Measurements from ENCODE around the gene UBE3A. TPM values are rescaled to one million over a fixed set of nuclear protein-coding genes. Genes with fewer than 3 reads are reported as not detected.
"Not testable (repeated sequence)": the region's sequence is repeated elsewhere in the genome, so short reads cannot be mapped to it uniquely, and the experiment has no call there.

The UBE3A gene
- polyA plus RNA-seq, 6 donors from 2014 or later: 118 to 176 (median 127) TPM

DNA sequence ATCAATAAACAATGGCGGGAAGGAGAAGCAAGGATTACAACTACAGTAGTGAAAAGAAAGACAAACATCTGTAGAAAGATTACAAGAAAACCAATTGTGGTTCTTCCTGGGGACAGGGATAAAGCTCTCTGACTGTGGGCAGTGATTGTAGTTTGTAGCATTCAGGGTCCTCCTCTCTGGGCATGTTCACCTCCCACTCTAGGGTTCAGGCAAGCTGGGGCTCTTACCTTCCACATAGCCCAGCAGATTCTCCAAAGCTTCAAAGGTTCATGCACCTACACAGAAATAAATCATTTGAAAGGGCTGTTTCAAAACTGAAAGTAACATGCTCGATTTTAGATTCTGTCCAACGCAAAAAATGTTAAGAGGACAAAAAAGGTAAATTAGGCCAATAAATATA, 17.4 kb upstream of the UBE3A start:
- H3K36me3 Mint-ChIP-seq: no peaks in the 10 kb centered on the region
- DNase-seq (no peak), ATAC-seq (ENCODE audit: low read depth in 2 of 2) (no peak)
- H3K4me3 Mint-ChIP-seq: no peak overlapping the region
- no peak overlapping the region for H3K27ac Mint-ChIP-seq
- peaks cover 0 to 30% (median 5%) of the 10 kb centered on the region in 7 donors for H3K9me3 Mint-ChIP-seq
- H3K4me1 Mint-ChIP-seq: no peaks in the 10 kb centered on the region
- peaks cover 0 to 3% (median 0%) of the 10 kb centered on the region in 3 donors for H3K27me3 Mint-ChIP-seq

DNA sequence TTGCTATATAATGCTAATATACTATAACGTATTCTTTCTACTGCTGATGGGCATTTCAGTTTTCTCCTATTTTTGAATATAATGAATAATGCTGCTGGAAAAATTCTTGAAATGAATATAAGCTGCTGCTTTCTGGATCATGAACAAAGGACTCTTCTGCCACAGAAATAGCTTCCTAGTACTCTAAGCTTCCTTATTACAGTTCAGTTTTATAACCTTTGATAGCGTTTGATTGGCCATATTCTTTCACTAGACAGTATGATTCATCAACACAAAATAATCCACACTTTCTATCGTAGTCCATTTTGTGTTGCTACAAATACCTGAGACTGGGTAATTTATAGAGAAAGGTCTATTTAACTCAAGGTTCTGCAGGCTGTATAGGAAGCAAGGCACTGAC, 16.4 kb upstream of the UBE3A start:
- Mint-ChIP-seq H3K36me3 (no peaks in the 10 kb centered on the region), H3K4me3 (no peak overlapping the region), H3K27ac (peak overlapping the region in 1 of 6 donors; percentile 27), H3K4me1 (no peaks in the 10 kb centered on the region), H3K27me3 (peaks cover 0 to 4% (median 0%) of the 10 kb centered on the region in 3 donors), H3K9me3 (peaks cover 0 to 40% (median 9%) of the 10 kb centered on the region in 7 donors)
- DNase-seq (no peak), ATAC-seq (ENCODE audit: low read depth in 2 of 2) (no peak)

DNA sequence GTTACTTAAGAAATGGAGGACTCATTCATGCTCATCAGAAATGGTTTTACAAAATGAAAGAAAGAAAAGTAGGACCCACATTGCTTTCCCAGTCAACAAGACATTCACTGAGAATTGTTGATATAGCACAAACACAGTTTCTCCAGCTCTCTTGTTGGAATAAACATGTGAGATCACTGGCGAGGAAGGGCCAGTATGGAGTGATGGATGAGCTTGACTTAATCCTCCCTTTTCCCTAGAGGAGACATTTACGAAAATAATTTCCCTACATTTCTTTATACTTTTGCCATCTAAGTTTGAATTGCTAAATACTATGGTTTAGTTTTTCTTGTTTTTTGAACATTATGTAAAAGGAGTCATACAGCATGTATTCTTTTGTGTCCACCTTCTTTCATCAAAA, 15.9 kb upstream of the UBE3A start:
- H3K4me1 Mint-ChIP-seq: no peaks in the 10 kb centered on the region
- DNase-seq (no peak), ATAC-seq (ENCODE audit: low read depth in 2 of 2) (no peak)
- peaks cover 0 to 45% (median 9%) of the 10 kb centered on the region in 7 donors for H3K9me3 Mint-ChIP-seq
- peaks cover 0 to 4% of the 10 kb centered on the region in 2 donors for H3K36me3 Mint-ChIP-seq
- H3K27me3 Mint-ChIP-seq: peaks cover 0 to 4% (median 0%) of the 10 kb centered on the region in 3 donors
- no peak overlapping the region for H3K4me3 Mint-ChIP-seq
- H3K27ac Mint-ChIP-seq: no peak overlapping the region

DNA sequence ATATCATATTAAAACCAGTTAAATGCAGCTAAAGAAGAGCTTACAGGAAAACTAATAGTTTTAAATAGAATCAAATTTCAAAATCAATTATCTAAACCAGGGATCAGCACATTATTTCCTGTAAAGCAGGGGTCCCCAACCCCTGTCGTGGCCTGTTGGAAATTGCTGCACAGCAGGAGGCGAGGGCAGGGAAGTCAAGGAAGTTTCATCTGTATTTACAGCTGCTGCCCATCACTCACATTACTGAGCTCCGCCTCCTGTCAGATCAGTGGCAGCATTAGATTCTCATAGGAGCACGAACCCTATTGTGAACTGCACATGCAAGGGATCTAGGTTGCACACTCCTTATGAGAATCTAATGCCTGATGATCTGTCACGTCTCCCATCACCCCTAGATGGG, 14.4 kb upstream of the UBE3A start:
- not testable (repeated sequence) for H3K27me3 Mint-ChIP-seq

DNA sequence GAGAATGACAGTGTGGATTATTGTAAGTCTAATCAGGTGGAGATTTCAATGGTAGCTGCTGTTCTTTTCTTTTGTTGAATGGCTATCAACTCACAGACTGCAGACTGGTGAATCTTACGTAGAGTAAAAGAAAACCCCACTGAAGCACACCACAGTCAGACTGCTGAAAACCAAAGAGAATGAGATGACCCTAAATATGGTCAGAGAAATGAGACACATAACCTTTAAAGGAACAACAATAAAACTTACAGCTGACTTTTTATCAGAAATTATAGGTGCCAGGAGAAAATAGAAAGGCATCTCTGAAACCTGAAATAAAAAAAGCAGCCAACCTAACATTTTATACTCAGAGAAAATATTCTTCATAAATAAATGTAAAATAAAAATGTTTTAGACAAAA, 12.7 kb upstream of the UBE3A start:
- H3K9me3 Mint-ChIP-seq: peaks cover 0 to 37% (median 11%) of the 10 kb centered on the region in 7 donors
- H3K4me3 Mint-ChIP-seq: no peak overlapping the region
- peaks cover 0 to 4% of the 10 kb centered on the region in 2 donors for H3K36me3 Mint-ChIP-seq
- peaks cover 6 to 9% (median 8%) of the 10 kb centered on the region in 3 donors for H3K27me3 Mint-ChIP-seq
- H3K27ac Mint-ChIP-seq: no peak overlapping the region
- no peak for ATAC-seq (ENCODE audit: low read depth in 2 of 2)
- H3K4me1 Mint-ChIP-seq: no peaks in the 10 kb centered on the region
- no peak for DNase-seq

More for the DNA sequence above, 14.4 kb upstream of the UBE3A start:
- H3K9me3 Mint-ChIP-seq: peaks cover 0 to 46% (median 9%) of the 10 kb centered on the region in 7 donors
- not testable (repeated sequence) for H3K27ac Mint-ChIP-seq; H3K4me1 Mint-ChIP-seq; DNase-seq; ATAC-seq (ENCODE audit: low read depth in 2 of 2); H3K4me3 Mint-ChIP-seq; H3K36me3 Mint-ChIP-seq

DNA sequence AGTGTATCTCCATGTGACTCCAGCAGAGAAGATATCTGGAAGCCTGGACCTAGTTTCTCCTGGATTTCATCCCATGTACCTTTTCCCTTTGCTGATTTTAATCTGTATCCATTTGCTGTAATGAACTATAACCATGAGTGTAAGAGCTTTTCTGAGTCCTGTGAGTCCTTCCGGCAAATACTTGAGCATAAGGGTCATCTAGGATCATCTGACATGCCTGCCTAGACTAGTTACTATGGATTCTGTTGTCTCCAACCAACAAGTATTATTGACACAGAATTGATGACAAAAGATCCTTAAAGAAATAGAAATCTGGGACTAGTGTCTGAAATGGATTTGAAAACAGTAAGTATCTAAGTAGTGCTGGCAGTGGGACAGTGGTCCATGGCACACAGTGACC, 11.3 kb upstream of the UBE3A start:
- Mint-ChIP-seq H3K9me3 (peaks cover 0 to 37% (median 11%) of the 10 kb centered on the region in 7 donors), H3K36me3 (peaks cover 0 to 4% of the 10 kb centered on the region in 2 donors), H3K27ac (no peak overlapping the region), H3K4me1 (no peaks in the 10 kb centered on the region), H3K4me3 (no peak overlapping the region), H3K27me3 (peaks cover 7 to 9% (median 8%) of the 10 kb centered on the region in 3 donors)
- no peak for ATAC-seq (ENCODE audit: low read depth in 2 of 2)
- DNase-seq: no peak

DNA sequence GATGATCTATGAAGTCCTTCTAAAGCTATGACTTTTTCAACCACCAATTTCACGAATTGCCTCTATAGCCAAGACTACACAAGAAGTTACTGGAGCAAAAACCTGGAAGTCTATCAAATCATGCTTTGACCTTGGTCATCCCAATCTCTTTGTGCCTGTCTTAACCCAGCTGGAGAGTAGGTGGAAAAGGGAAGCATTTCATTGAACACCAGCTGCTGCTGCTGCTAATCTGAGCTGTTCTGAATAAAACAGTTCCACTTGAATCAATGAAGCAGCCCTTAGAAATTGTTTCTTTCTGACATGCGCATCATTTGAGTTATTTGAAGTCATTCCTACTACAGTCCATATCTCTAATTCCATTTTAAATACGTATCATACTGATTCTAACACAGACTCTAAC, 7.3 kb upstream of the UBE3A start:
- DNase-seq (no peak), ATAC-seq (ENCODE audit: low read depth in 2 of 2) (no peak)
- H3K4me3 Mint-ChIP-seq: no peak overlapping the region
- H3K9me3 Mint-ChIP-seq: peaks cover 0 to 20% (median 6%) of the 10 kb centered on the region in 7 donors
- peaks cover 7% of the 10 kb centered on the region in 2 donors for H3K36me3 Mint-ChIP-seq
- H3K27ac Mint-ChIP-seq: no peak overlapping the region
- peaks cover 0 to 3% (median 0%) of the 10 kb centered on the region in 3 donors for H3K4me1 Mint-ChIP-seq
- H3K27me3 Mint-ChIP-seq: peaks cover 8 to 16% (median 10%) of the 10 kb centered on the region in 3 donors

DNA sequence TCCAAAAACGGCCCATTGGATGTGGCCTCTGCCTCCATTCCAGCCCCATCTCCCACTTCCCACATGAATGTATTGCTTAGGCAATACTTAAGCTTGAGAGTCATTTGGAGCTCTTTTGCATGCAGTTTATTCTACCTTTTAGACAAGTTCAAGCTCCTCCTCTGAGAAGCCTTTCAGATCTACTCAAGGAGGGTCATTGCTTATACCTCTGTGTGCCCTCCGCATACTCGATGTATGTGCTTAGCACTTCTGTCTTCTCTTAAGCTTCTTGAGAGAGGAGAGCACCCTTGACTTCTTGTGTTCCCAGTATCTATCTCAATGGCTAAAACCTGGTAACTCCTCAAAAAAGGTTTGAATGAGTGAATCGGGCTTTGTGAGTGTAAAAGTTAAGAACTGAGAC, 6.6 kb upstream of the UBE3A start:
- Mint-ChIP-seq H3K27ac (no peak overlapping the region), H3K4me1 (peaks cover 0 to 3% (median 0%) of the 10 kb centered on the region in 3 donors), H3K27me3 (peaks cover 8 to 16% (median 10%) of the 10 kb centered on the region in 3 donors), H3K36me3 (peaks cover 7% of the 10 kb centered on the region in 2 donors), H3K4me3 (peak overlapping the region in 1 of 8 donors; percentile 30), H3K9me3 (peaks cover 0 to 13% (median 5%) of the 10 kb centered on the region in 7 donors)
- ATAC-seq (ENCODE audit: low read depth in 2 of 2) (no peak), DNase-seq (no peak)

DNA sequence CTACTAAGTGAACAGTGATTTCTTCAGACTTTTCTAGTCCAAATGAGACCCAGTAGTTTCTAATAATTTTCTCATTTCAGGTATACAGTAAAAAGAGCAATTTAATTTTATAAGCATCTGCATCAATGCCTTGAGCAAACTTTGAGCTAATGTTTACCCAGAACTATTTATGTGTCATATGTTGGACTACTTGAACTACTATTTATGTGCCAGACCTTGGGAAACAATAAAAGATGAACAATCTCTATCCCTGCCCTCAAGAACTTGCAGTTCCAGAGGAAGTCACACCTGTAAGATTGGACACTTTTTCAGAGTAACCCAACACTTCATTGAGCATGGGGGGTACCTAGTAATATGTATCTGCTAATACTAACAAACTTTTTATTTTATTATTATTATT, 2.3 kb upstream of the UBE3A start:
- Mint-ChIP-seq H3K4me1 (peaks cover 10 to 22% (median 16%) of the 10 kb centered on the region in 3 donors), H3K27me3 (peaks cover 0 to 10% (median 5%) of the 10 kb centered on the region in 3 donors), H3K36me3 (peaks cover 3 to 7% of the 10 kb centered on the region in 2 donors), H3K9me3 (peaks cover 0 to 3% (median 0%) of the 10 kb centered on the region in 7 donors), H3K4me3 (peak overlapping the region in 1 of 8 donors; percentile 95), H3K27ac (no peak overlapping the region)
- no peak for DNase-seq
- no peak for ATAC-seq (ENCODE audit: low read depth in 2 of 2)

DNA sequence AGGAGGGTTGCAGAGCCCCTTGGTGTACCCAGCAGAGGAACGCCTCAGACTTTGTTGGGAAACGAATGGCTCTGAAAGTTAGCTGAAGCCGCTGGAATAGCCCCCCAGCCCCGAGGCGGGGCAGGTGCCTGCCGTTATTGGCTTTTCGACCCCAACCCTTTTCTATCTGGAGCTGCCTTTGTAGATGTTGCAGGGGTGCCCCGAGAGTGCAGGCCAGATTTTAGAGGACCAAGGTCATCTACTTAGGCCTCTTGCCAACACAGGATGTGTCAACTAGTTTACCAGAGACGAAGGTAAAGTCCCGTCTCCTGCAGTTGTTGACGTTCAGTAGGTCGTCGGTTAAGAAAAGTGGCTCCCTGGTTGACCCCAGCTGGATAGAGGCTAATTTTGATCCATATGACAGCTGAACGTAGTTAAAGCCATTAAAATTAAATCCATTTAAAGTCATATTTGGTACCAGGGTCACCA, 579 bp upstream of the UBE3A start:
- ATAC-seq (ENCODE audit: low read depth in 2 of 2): no peak

DNA sequence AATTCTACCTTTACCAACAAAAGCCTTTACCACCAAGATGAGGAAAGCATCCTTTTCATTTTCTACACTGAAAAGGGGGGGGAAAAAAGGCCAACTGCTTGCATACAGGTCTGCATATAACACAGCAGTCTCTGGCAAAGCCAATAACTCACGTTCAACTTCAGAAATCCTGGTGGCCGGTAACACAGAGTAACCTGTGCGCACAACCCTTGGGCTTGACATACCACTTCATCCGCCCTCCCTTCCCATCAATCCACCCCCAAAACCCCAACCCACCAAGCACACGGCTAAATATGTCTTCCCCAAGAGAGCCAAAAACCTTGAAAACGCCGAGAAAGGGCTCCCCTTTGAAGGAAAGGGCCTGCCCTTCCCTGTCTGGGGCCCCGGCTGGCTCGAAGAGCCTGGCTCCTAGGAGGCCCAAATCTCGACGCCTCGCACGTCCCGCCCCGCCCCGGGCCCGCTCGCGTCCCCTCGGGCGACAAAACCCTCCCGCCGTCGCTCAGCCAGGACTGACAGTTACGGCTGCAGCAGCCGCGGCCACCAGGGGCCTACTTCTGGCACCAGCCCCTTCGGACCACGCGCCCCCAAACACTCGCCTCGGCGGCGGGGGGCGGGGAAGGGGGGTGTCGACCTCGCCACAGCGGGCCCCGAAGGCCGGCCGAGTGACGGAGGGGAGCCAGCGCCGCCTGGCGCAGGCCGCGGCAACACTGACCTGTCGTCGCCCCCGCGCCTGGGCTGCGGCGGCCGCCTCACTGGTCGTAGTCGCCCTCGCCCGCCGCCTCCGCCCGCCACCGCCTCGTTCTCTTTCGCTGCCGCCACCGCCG, 835 bp downstream of the UBE3A start:
- peak overlapping the region; percentile 81 to 96 (median 92) for H3K4me3 Mint-ChIP-seq
- DNase-seq (peak; percentile 67), ATAC-seq (ENCODE audit: low read depth in 2 of 2) (peak; percentile 33 to 41)
- H3K36me3 Mint-ChIP-seq: peaks cover 3 to 7% of the 10 kb centered on the region in 2 donors
- peak overlapping the region; percentile 88 to 97 (median 94) for H3K27ac Mint-ChIP-seq
- H3K4me1 Mint-ChIP-seq: peaks cover 27 to 49% (median 31%) of the 10 kb centered on the region in 3 donors
- H3K27me3 Mint-ChIP-seq: no peaks in the 10 kb centered on the region
- H3K9me3 Mint-ChIP-seq: peaks cover 0 to 2% (median 0%) of the 10 kb centered on the region in 7 donors

More for the DNA sequence above, 579 bp upstream of the UBE3A start:
- peaks cover 0 to 2% (median 1%) of the 10 kb centered on the region in 3 donors for H3K27me3 Mint-ChIP-seq
- H3K27ac Mint-ChIP-seq: peak overlapping the region; percentile 49 to 93 (median 84)
- peaks cover 27 to 38% (median 27%) of the 10 kb centered on the region in 3 donors for H3K4me1 Mint-ChIP-seq
- peak overlapping the region; percentile 78 to 95 (median 89) for H3K4me3 Mint-ChIP-seq
- H3K9me3 Mint-ChIP-seq: peaks cover 0 to 2% (median 0%) of the 10 kb centered on the region in 7 donors
- no peak for DNase-seq
- H3K36me3 Mint-ChIP-seq: peaks cover 3 to 7% of the 10 kb centered on the region in 2 donors

DNA sequence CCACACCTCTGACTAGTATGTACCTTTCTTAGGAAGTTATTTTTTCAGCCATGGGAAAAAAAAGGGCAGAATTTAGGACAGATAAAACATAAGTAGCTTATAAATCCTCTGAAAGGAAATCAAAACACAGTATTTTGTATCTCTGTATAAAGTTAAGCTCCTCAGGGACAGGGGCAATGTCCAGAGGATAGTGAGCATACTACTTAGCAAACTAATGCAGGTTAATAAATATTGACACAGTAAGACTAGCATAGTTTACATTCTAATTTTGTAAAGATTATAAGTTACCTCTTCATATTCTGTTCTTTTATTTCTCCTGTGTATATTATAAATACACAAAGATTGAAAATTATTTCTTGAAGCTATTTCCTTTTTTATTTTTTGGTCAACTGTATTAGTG, 2.1 kb downstream of the UBE3A start:
- Mint-ChIP-seq H3K36me3 (no peaks in the 10 kb centered on the region), H3K27me3 (no peaks in the 10 kb centered on the region), H3K4me1 (peaks cover 35 to 62% (median 44%) of the 10 kb centered on the region in 3 donors), H3K4me3 (peak overlapping the region in 6 of 8 donors; percentile 81 to 96 (median 88)), H3K9me3 (peaks cover 0 to 1% (median 0%) of the 10 kb centered on the region in 7 donors), H3K27ac (peak overlapping the region in 1 of 6 donors; percentile 88)
- ATAC-seq (ENCODE audit: low read depth in 2 of 2): no peak
- DNase-seq: no peak

DNA sequence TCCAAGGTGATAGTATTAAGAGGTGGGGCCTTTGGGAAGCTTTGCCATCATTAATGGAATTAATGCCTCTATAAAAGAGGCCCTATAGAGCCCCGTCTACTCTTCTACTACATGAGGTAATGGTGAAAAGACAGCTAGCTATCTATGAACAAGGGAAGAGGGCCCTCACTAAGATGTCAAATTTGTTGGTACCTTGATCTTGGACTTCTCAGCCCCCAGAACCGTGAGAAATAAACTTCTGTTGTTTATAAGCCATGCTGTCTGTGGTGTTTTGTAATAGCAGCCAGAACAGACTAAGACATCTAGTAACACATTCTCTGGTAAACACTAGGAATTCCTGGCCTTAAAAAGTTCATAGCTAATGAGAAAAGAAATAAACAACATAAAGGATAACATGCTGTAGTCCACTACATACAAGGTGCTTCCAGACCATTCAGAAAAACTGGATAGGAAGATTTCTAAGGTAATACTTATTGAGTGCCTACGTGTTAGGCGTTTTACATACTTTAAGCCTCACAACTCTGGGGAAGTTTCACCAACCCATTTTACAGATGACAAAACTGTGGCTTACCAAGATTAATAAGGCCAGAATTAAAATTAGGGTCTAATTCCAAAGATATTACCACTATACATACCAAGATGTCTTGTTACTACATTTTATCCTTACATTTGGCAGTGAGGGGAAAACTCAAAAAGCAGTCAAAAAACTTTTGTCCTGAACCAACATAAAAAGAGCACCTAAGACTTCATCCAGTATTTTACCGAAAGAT, 3.2 kb downstream of the UBE3A start:
- H3K27ac Mint-ChIP-seq: peak overlapping the region in 2 of 6 donors; percentile 15 to 27
- peaks cover 40 to 72% (median 49%) of the 10 kb centered on the region in 3 donors for H3K4me1 Mint-ChIP-seq
- ATAC-seq (ENCODE audit: low read depth in 2 of 2): no peak
- H3K27me3 Mint-ChIP-seq: no peaks in the 10 kb centered on the region
- no peak for DNase-seq
- peak overlapping the region in 7 of 8 donors; percentile 36 to 95 (median 60) for H3K4me3 Mint-ChIP-seq
- H3K36me3 Mint-ChIP-seq: no peaks in the 10 kb centered on the region
- H3K9me3 Mint-ChIP-seq: peaks cover 0 to 1% (median 0%) of the 10 kb centered on the region in 7 donors
